A549 (cell line): ENCODE measurements around the gene GTF3A.

ENCODE experiments used
- CEBPB ChIP-seq, 2 experiments: fragments of >200 bp in 1 of 2; sonication (Bioruptor Twin) in 1 of 2; formaldehyde crosslinking in 1 of 2; IDR thresholded peaks; 2 replicates each; pipeline ENCODE4 v1.6.1; 2012 to 2016
- CHD2 ChIP-seq: fragments of 150-350 bp; IDR thresholded peaks from 2 replicates; pipeline ENCODE4 v1.6.1; 2014; ENCODE audit warnings: low read length; ENCODE audit not compliant: partially characterized antibody
- CTCF ChIP-seq: fragments of >200 bp; sonication (Bioruptor Twin); formaldehyde crosslinking; IDR thresholded peaks from 3 replicates; pipeline ENCODE4 v1.5.1; 2016
- HMGXB4 ChIP-seq: fragments of 250-450 bp; sonication (Bioruptor Pico); IDR thresholded peaks from 2 replicates; pipeline ENCODE4 v1.5.0; 2021; ENCODE audit warnings: mild to moderate bottlenecking, moderate library complexity, borderline replicate concordance
- POLR2A ChIP-seq: IDR thresholded peaks from 2 replicates; pipeline ENCODE4 v1.6.1; 2012; ENCODE audit warnings: mild to moderate bottlenecking, low read length
- REST ChIP-seq: fragments of 200-600 bp; sonication (generic); IDR thresholded peaks from 2 replicates; pipeline ENCODE4 v1.6.1; 2016; ENCODE audit warnings: antibody characterized with exemption, mild to moderate bottlenecking, moderate library complexity
- SMC3 ChIP-seq: fragments of >200 bp; sonication (Bioruptor Twin); formaldehyde crosslinking; IDR thresholded peaks from 3 replicates; pipeline ENCODE4 v1.6.1; 2018; ENCODE audit warnings: inconsistent platforms
- ZNF302 ChIP-seq: fragments of 250-450 bp; sonication (Bioruptor Pico); IDR thresholded peaks from 2 replicates; pipeline ENCODE4 v1.9.0; 2021; ENCODE audit warnings: inconsistent platforms, mild to moderate bottlenecking, moderate library complexity

GRCh38 chr13:27404680-27405079 lies 19.7 kb upstream of the GTF3A start:
- TF ChIP-seq ZNF302 (CRISPR knock-in tag) (no peak), POLR2A (no peak), CTCF (no peak), CHD2 (no peak), REST (no peak), SMC3 (no peak), HMGXB4 (CRISPR knock-in tag) (no peak), CEBPB (IDR thresholded peaks at IDR 0.05) (no peak)
